ENCODE results near the gene RNF26. TPM values are rescaled to one million over a fixed set of nuclear protein-coding genes. Genes with fewer than 3 reads are reported as not detected.

RNF26 gene
- total and polyA plus RNA-seq, 2 of the 13 experiments (the other 11 are each of a cell fraction or from before 2014, with no cell fraction given), result 11.9 to 26.3 TPM

DNA sequence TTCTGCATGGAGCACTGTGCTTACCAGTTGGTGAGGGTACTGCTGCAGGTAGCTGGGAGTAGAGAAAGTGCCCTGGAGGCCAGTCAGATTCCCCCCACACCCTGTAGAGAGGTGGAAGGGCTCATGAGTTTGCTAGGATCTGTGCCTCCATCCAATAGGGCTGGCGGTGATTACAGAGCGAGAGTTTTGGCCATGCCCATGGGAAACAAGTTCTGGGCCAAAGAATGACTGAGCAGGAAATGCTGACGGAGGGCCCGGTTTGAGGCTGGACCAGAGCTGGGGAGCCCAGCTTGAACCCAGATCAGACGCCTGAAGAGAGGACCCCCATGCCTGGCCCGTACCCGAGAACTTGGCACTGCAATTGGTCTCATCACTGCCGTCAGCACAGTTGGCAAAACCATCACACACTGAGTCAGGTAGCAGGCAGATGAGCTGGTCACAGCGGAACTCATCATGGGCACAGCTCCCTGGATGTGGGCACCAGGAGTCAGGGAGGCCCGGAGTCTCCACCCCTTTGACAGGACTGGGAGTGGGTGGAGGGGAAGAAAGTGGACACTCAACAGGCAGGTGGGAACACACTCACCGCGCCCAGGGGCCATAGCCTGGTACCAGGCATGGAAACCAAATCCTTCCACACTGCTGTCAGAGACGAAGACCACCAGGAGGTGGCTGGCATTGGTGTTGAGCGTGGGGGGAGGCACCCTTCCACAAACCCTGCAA lies 10.1 kb downstream of the RNF26 start:
- 83% methylated on average over 3 of the region's 14 CpGs for WGBS (ENCODE audit: low lambda C conversion rate)
- no peak for DNase-seq (ENCODE audit: low spot score)
- Histone ChIP-seq H3K27me3 (ENCODE audit: control insufficient read depth in 1 of 2, insufficient read depth in 2 of 2, low read length in 2 of 2) (peaks cover 2 to 56% of the 10 kb centered on the region in 2 experiments; a peak in 4 of 5 replicates), H4K20me1 (ENCODE audit: insufficient read depth, low read length) (no peaks in the 10 kb centered on the region), H3K9ac (ENCODE audit: insufficient read depth, low read depth, low read length) (no peak overlapping the region), H3K4me2 (ENCODE audit: low read depth, low read length) (no peak overlapping the region), H3K4me3 (replicated peaks in 1 of 3; ENCODE audit: insufficient read depth in 1 of 3, low read depth in 2 of 3, low read length in 3 of 3) (no peak overlapping the region), H3K79me2 (ENCODE audit: insufficient read depth, low read length) (no peaks in the 10 kb centered on the region), H2AFZ (ENCODE audit: low read length) (no peak overlapping the region), H3K36me3 (replicated peaks in 1 of 2; ENCODE audit: control insufficient read depth in 1 of 2, insufficient read depth in 2 of 2, low read length in 2 of 2) (no peaks in the 10 kb centered on the region), H3K9me3 (ENCODE audit: low read length) (no peaks in the 10 kb centered on the region), H3K27ac (ENCODE audit: extremely low read length, insufficient read depth, low read length) (no peak overlapping the region), H3K4me1 (ENCODE audit: insufficient read depth, low read length) (peaks cover 32% of the 10 kb centered on the region)
- ATAC-seq, result no peak
- in situ Hi-C loops (cut with HindIII; ENCODE audit: extremely low pct_ligation_motif_present, low pct_unique_long_range_greater_than_20kb), result no loop called here
- intact Hi-C loops (cut with micrococcal nuclease; ENCODE audit: unreplicated experiment), result no loop called here
- CTCF ChIA-PET (ENCODE audit: low intra/inter-chr PET ratio, low total read pairs), result no interaction called here
- BruUV-seq (replicated peaks), result no TSS peak
- FAIRE-seq, result no peak
- TF ChIP-seq HNRNPL (IDR thresholded peaks at IDR 0.05; ENCODE audit: low read depth, low read length) (0 out of 2 replicates have a peak, but pooled peaks have one; percentile 22), FOXO1 (CRISPR knock-in tag; IDR thresholded peaks at IDR 0.05) (no peak), ISX (CRISPR knock-in tag; conservative IDR thresholded peaks at IDR 0.05) (no peak)
- POLR2A ChIA-PET, result interaction anchor here (1.1 kb wide), 1 partner anchor 32 kb away, joined by 3 read pairs; no protein-coding TSS in a partner anchor

GRCh38 chr11:119345685-119346084 lies 11.4 kb downstream of the RNF26 start:
- 48% methylated on average over 4 of the region's 12 CpGs for WGBS (ENCODE audit: low lambda C conversion rate)
- Histone ChIP-seq H4K20me1 (ENCODE audit: insufficient read depth, low read length) (no peaks in the 10 kb centered on the region), H3K27ac (ENCODE audit: extremely low read length, insufficient read depth, low read length) (no peak overlapping the region), H3K4me1 (ENCODE audit: insufficient read depth, low read length) (peaks cover 37% of the 10 kb centered on the region), H3K4me2 (ENCODE audit: low read depth, low read length) (no peak overlapping the region), H3K36me3 (replicated peaks in 1 of 2; ENCODE audit: control insufficient read depth in 1 of 2, insufficient read depth in 2 of 2, low read length in 2 of 2) (no peaks in the 10 kb centered on the region), H3K4me3 (replicated peaks in 1 of 3; ENCODE audit: insufficient read depth in 1 of 3, low read depth in 2 of 3, low read length in 3 of 3) (no peak overlapping the region), H3K9me3 (ENCODE audit: low read length) (no peaks in the 10 kb centered on the region), H3K9ac (ENCODE audit: insufficient read depth, low read depth, low read length) (no peak overlapping the region), H3K79me2 (ENCODE audit: insufficient read depth, low read length) (no peaks in the 10 kb centered on the region), H3K27me3 (ENCODE audit: control insufficient read depth in 1 of 2, insufficient read depth in 2 of 2, low read length in 2 of 2) (peaks cover 2 to 58% of the 10 kb centered on the region in 2 experiments; a peak in 4 of 5 replicates), H2AFZ (ENCODE audit: low read length) (no peak overlapping the region)
- intact Hi-C loops (cut with micrococcal nuclease; ENCODE audit: unreplicated experiment) (no loop called here), in situ Hi-C loops (cut with HindIII; ENCODE audit: extremely low pct_ligation_motif_present, low pct_unique_long_range_greater_than_20kb) (no loop called here)
- DNase-seq (ENCODE audit: low spot score) (no peak), ATAC-seq (no peak), FAIRE-seq (no peak)
- CTCF ChIA-PET (ENCODE audit: low intra/inter-chr PET ratio, low total read pairs), result no interaction called here
- TF ChIP-seq ELF4 (CRISPR knock-in tag; IDR thresholded peaks at IDR 0.05; ENCODE audit: borderline replicate concordance) (no peak), DR1 (CRISPR knock-in tag; IDR thresholded peaks at IDR 0.05) (no peak), SETDB1 (CRISPR knock-in tag; IDR thresholded peaks at IDR 0.05; ENCODE audit: borderline replicate concordance) (no peak), SRY (CRISPR knock-in tag; IDR thresholded peaks at IDR 0.05) (no peak)
- TF ChIP-seq, protein P1, sequence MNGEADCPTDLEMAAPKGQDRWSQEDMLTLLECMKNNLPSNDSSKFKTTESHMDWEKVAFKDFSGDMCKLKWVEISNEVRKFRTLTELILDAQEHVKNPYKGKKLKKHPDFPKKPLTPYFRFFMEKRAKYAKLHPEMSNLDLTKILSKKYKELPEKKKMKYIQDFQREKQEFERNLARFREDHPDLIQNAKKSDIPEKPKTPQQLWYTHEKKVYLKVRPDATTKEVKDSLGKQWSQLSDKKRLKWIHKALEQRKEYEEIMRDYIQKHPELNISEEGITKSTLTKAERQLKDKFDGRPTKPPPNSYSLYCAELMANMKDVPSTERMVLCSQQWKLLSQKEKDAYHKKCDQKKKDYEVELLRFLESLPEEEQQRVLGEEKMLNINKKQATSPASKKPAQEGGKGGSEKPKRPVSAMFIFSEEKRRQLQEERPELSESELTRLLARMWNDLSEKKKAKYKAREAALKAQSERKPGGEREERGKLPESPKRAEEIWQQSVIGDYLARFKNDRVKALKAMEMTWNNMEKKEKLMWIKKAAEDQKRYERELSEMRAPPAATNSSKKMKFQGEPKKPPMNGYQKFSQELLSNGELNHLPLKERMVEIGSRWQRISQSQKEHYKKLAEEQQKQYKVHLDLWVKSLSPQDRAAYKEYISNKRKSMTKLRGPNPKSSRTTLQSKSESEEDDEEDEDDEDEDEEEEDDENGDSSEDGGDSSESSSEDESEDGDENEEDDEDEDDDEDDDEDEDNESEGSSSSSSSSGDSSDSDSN (CRISPR knock-in tag; IDR thresholded peaks at IDR 0.05), result no peak
- no TSS peak for BruUV-seq (replicated peaks)
- POLR2A ChIA-PET, result interaction anchor here (1.1 kb wide), 1 partner anchor 31 kb away, joined by 3 read pairs; no protein-coding TSS in a partner anchor
